HCT116 (cell line): ENCODE results near the gene TPPP2. TPM values are rescaled to one million over a fixed set of nuclear protein-coding genes. Genes with fewer than 3 reads are reported as not detected.

ENCODE experiments used
- ATAC-seq: fragments of 200-7000 bp; cut with Tn5 transposase; 2 replicates; pipeline ENCODE4 v1.9.1; 2020; ENCODE audit warnings: mild to moderate bottlenecking, moderate library complexity
- BruUV-seq: library from RNA; stranded (reverse); fragments of 400-500 nt; replicated peaks from 2 replicates; lab custom pipeline; 2021; lab: Mats Ljungman, UMichigan
- CTCF ChIA-PET: fragments of 300-600 bp; sonication (Branson Sonifier 250); formaldehyde crosslinking; loops from one replicate; lab custom pipeline; 2021; ENCODE audit warnings: antibody characterized with exemption; lab: Charles Lee
- POLR2A ChIA-PET: fragments of 300-600, 350-600 bp; sonication (Branson Sonifier 250); formaldehyde crosslinking; loops from one replicate; lab custom pipeline; 2021; ENCODE audit warnings: antibody characterized with exemption; lab: Charles Lee
- RAD21 ChIA-PET, 2 experiments: fragments of 300-600 bp; sonication (Branson Sonifier 250); formaldehyde crosslinking; loops; one replicate each; lab custom pipeline; 2023; ENCODE audit warnings: low total read pairs in 2 of 2; ENCODE audit not compliant: uncharacterized antibody in 2 of 2, unreplicated experiment in 2 of 2, low non-redundant PET in 1 of 2; lab: Charles Lee
- DNase-seq: peaks from one replicate; pipeline ENCODE4 v3.0.0-alpha.2; 2010; ENCODE audit warnings: low read depth, low spot score
- H2AFZ ChIP-seq: fragments of 200-600 bp; shearing (Covaris generic), sonication (generic); 2 replicates; pipeline ENCODE4 v1.6.1; 2017; ENCODE audit warnings: low read depth, mixed run types, mixed read lengths, antibody characterized with exemption, low read length; ENCODE audit not compliant: poor library complexity, severe bottlenecking
- H3K27ac ChIP-seq: 2 replicates; pipeline ENCODE4 v1.5.1; 2012; ENCODE audit warnings: low read depth, low read length
- H3K27me3 ChIP-seq: fragments of 200-600 bp; sonication (generic); 2 replicates; pipeline ENCODE4 v1.6.1; 2016; ENCODE audit warnings: mixed run types, low read length, mixed read lengths; ENCODE audit not compliant: insufficient read depth
- H3K36me3 ChIP-seq, 2 experiments: fragments of 200-500 bp in 1 of 2; fragments of 200-600 bp in 1 of 2; sonication (Bioruptor generic) in 1 of 2; sonication (generic) in 1 of 2; 2 replicates each; pipeline versions ENCODE4 v1.5.1 to v1.6.1; 2014 to 2016; ENCODE audit warnings: low read length in 2 of 2, inconsistent platforms in 1 of 2, mixed read lengths in 1 of 2, mixed run types in 1 of 2; ENCODE audit not compliant: insufficient read depth in 2 of 2, control insufficient read depth in 1 of 2
- H3K4me1 ChIP-seq, 2 experiments: fragments of 200-600 bp in 1 of 2; sonication (generic) in 1 of 2; 2 replicates each; pipeline versions ENCODE4 v1.5.1 to v1.6.1; 2012 to 2017; ENCODE audit warnings: low read length in 2 of 2, inconsistent platforms in 1 of 2, mild to moderate bottlenecking in 1 of 2, mixed read lengths in 1 of 2, mixed run types in 1 of 2, moderate library complexity in 1 of 2; ENCODE audit not compliant: insufficient read depth in 2 of 2, control insufficient read depth in 1 of 2
- H3K4me2 ChIP-seq: fragments of 200-600 bp; sonication (generic); 2 replicates; pipeline ENCODE4 v1.6.1; 2017; ENCODE audit warnings: mixed run types, low read length, mixed read lengths
- H3K4me3 ChIP-seq, 2 experiments: fragments of 200-600 bp in 1 of 2; sonication (generic) in 1 of 2; replicated peaks in 1 of 2; 2 replicates each; pipeline ENCODE4 v1.5.1; 2011 to 2016; ENCODE audit warnings: low read length in 2 of 2, control low read depth in 1 of 2, low read depth in 1 of 2, mild to moderate bottlenecking in 1 of 2, mixed read lengths in 1 of 2, mixed run types in 1 of 2
- H3K79me2 ChIP-seq: fragments of 200-600 bp; sonication (generic); 2 replicates; pipeline ENCODE4 v1.6.1; 2017; ENCODE audit warnings: mild to moderate bottlenecking, mixed run types, low read length, moderate library complexity, mixed read lengths; ENCODE audit not compliant: insufficient read depth
- H3K9ac ChIP-seq: fragments of 200-600 bp; sonication (generic); 2 replicates; pipeline ENCODE4 v1.6.1; 2016; ENCODE audit warnings: low read length, mixed read lengths
- H3K9me2 ChIP-seq: fragments of 200-600 bp; sonication (generic), shearing (Covaris generic); 2 replicates; pipeline ENCODE4 v1.6.1; 2017; ENCODE audit warnings: mixed run types, mild to moderate bottlenecking, moderate library complexity; ENCODE audit not compliant: insufficient read depth
- H3K9me3 ChIP-seq, 2 experiments: fragments of 200-500 bp in 1 of 2; fragments of 200-600 bp in 1 of 2; sonication (Bioruptor generic) in 1 of 2; sonication (generic) in 1 of 2; 2 replicates each; pipeline ENCODE4 v1.6.1; 2014 to 2017; ENCODE audit warnings: low read length in 2 of 2, mixed read lengths in 2 of 2, inconsistent platforms in 1 of 2, low read depth in 1 of 2, mild to moderate bottlenecking in 1 of 2, mixed run types in 1 of 2, moderate library complexity in 1 of 2; ENCODE audit not compliant: control insufficient read depth in 1 of 2, insufficient read depth in 1 of 2
- H4K20me1 ChIP-seq: fragments of 200-600 bp; sonication (generic), shearing (Covaris generic); 2 replicates; pipeline ENCODE4 v1.6.1; 2017; ENCODE audit warnings: mixed run types, mild to moderate bottlenecking, moderate library complexity; ENCODE audit not compliant: insufficient read depth
- CTCF ChIP-seq, 3 experiments: fragments of 200-600 bp in 1 of 3; sonication (generic) in 1 of 3; IDR thresholded peaks in 2 of 3; conservative IDR thresholded peaks in 1 of 3; 2 replicates each; pipeline ENCODE4 v1.5.1; 2012 to 2017; ENCODE audit warnings: low read depth in 2 of 3, low read length in 2 of 3, antibody characterized with exemption in 1 of 3, borderline replicate concordance in 1 of 3, control low read depth in 1 of 3, mild to moderate bottlenecking in 1 of 3, mixed read lengths in 1 of 3, mixed run types in 1 of 3, moderate library complexity in 1 of 3; ENCODE audit not compliant: insufficient read depth in 1 of 3
- ELF1 ChIP-seq: IDR thresholded peaks from 2 replicates; pipeline ENCODE4 v1.6.1; 2012; ENCODE audit warnings: low read depth, borderline replicate concordance
- EZH2 ChIP-seq: fragments of 200-600 bp; sonication (generic); IDR thresholded peaks from 2 replicates; pipeline ENCODE4 v1.6.1; 2017; ENCODE audit warnings: antibody characterized with exemption, mixed run types
- EZH2phosphoT487 ChIP-seq: fragments of 200-600 bp; IDR thresholded peaks from 2 replicates; pipeline ENCODE4 v1.6.1; 2018; ENCODE audit warnings: antibody characterized with exemption, borderline replicate concordance
- FOSL1 ChIP-seq: IDR thresholded peaks from 2 replicates; pipeline ENCODE4 v1.6.1; 2012; ENCODE audit warnings: low read depth
- POLR2AphosphoS5 ChIP-seq: IDR thresholded peaks from 2 replicates; pipeline ENCODE4 v1.6.1; 2011; ENCODE audit warnings: mild to moderate bottlenecking, low read depth, low read length, moderate library complexity
- SIN3A ChIP-seq: IDR thresholded peaks from 2 replicates; pipeline ENCODE4 v1.6.1; 2012; ENCODE audit warnings: low read depth
- SRF ChIP-seq: IDR thresholded peaks from 2 replicates; pipeline ENCODE4 v1.6.1; 2012; ENCODE audit warnings: low read depth
- TCF7L2 ChIP-seq: IDR thresholded peaks from 2 replicates; pipeline ENCODE4 v1.7.0; 2011; ENCODE audit warnings: borderline replicate concordance, inconsistent platforms; ENCODE audit not compliant: insufficient read depth, insufficient read length; ENCODE audit errors: extremely low read depth
- YY1 ChIP-seq: IDR thresholded peaks from 2 replicates; pipeline ENCODE4 v1.6.1; 2011; ENCODE audit warnings: low read length, low read depth, moderate library complexity, mild to moderate bottlenecking; ENCODE audit not compliant: insufficient replicate concordance; ENCODE audit errors: extremely low read depth
- ZFX ChIP-seq: fragments of 450-650 bp; IDR thresholded peaks from 2 replicates; pipeline ENCODE4 v1.6.1; 2017
- ZNF274 ChIP-seq: fragments of 200-500 bp; sonication (Bioruptor generic); IDR thresholded peaks from 2 replicates; pipeline ENCODE4 v1.6.1; 2014; ENCODE audit warnings: mild to moderate bottlenecking, low read depth, low read length, inconsistent platforms
- intact Hi-C: fragments of 100-400 bp; cut with micrococcal nuclease; formaldehyde crosslinking; loops from 2 replicates; pipeline ENCODE4 v1.10.0; 2022
- total RNA-seq: library from RNA; stranded (reverse); gene quantifications from one replicate; pipeline ENCODE4 v1.2.1, GENCODE V29; 2021; ENCODE audit not compliant: unreplicated experiment

The TPPP2 gene
- total RNA-seq, 1 experiment from 2014 or later, result not detected

DNA sequence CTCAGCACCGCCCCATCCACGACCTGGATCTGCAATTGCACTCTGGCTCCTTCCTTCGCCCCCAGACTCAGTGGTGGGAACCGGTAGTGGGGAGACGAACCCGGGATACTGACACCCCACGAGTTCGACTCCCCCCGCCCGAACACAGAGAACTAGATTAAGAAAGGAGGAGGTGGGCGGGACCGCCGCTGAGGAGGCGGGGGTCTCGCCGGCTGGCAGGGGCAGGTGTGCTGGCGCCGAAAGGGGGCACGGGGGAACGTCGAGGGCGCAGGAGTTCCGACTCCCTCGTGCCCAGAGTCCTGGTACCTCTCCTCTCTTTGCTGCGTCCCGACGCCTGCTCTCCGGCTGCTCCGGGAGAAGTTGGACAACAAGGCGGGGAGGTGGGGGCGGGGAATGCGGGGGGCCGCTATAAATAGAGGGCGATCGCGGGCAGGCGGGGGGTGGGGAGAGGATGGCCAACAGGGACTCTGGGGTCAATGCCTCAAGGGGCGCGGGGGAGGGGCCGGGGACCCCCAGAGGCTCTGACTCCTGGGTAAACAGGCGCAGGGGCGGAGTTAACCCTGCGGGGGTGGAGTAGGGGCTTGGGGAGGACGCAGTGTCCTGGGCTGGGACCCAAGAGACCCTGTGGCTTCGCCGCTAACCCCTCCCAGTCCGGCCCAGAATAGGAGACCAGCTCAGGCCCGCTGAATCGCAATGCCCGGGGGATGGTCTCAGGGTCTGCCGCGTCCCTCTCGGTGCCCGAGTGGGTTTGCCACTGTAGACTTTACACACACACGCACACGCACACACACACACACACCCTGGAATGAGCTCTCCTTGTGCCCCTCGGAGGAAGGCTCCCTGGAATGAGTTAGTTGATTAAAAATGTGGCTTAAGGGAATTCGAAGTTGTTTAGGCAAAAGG lies 4.4 kb upstream of the TPPP2 start:
- Histone ChIP-seq H3K9me2 (no peaks in the 10 kb centered on the region), H3K27me3 (no peaks in the 10 kb centered on the region), H3K36me3 (no peaks in the 10 kb centered on the region), H3K4me1 (peaks cover 14 to 21% of the 10 kb centered on the region in 2 experiments; a peak in 3 of 4 replicates), H4K20me1 (no peaks in the 10 kb centered on the region), H3K79me2 (no peaks in the 10 kb centered on the region), H3K9ac (peak overlapping the region; percentile 66), H3K4me2 (peak overlapping the region; percentile 85), H2AFZ (peak overlapping the region; percentile 42), H3K9me3 (no peaks in the 10 kb centered on the region)
- intact Hi-C loops, result no loop called here
- POLR2A ChIA-PET, result no interaction called here
- RAD21 ChIA-PET, result no interaction called here
- no peak for DNase-seq
- ATAC-seq, result no peak
- TF ChIP-seq ELF1 (no peak), SRF (no peak), EZH2 (no peak), ZFX (no peak), POLR2AphosphoS5 (no peak), EZH2phosphoT487 (no peak), CTCF (IDR thresholded peaks at IDR 0.05 in 2 of 3, conservative IDR thresholded peaks at IDR 0.05 in 1 of 3; ENCODE audit: borderline replicate concordance in 1 of 3, insufficient read depth in 1 of 3, low read depth in 2 of 3, low read length in 2 of 3) (no peak), ZNF274 (no peak), TCF7L2 (no peak), YY1 (no peak), FOSL1 (no peak), SIN3A (no peak)
- TF ChIP-seq, all 23 proteins: peak for 0
- no TSS peak for BruUV-seq
- CTCF ChIA-PET, result interaction anchor here (2.5 kb wide), 1 partner anchor 11 kb away, joined by 10 read pairs; no protein-coding TSS in a partner anchor
- Histone ChIP-seq H3K27ac (peak overlapping the region; percentile 35; the same call in 1 of the 2 replicates), H3K4me3 (peak overlapping the region; percentile 66 to 72)
